HFFc6 (cell line): ENCODE measurements around the gene MRPL54. TPM values are rescaled to one million over a fixed set of nuclear protein-coding genes. Genes with fewer than 3 reads are reported as not detected.
"Not testable (repeated sequence)": the region's sequence is repeated elsewhere in the genome, so short reads cannot be mapped to it uniquely, and the experiment has no call there.

Source experiments
- DNase-seq: peaks from one replicate; pipeline ENCODE4 v3.0.0-alpha.2; 2018
- H3K27ac Mint-ChIP-seq: 2 replicates; pipeline ENCODE4 v1.8.0; 2020; ENCODE audit warnings: mild to moderate bottlenecking, mixed read lengths
- H3K27me3 Mint-ChIP-seq: 2 replicates; pipeline ENCODE4 v1.8.0; 2021; ENCODE audit warnings: mild to moderate bottlenecking, moderate library complexity, mixed read lengths; ENCODE audit not compliant: insufficient read depth
- H3K36me3 Mint-ChIP-seq: 2 replicates; pipeline ENCODE4 v1.8.0; 2021; ENCODE audit warnings: low read depth, mixed read lengths
- H3K4me1 Mint-ChIP-seq: 2 replicates; pipeline ENCODE4 v1.8.0; 2020; ENCODE audit warnings: low read depth, mixed read lengths
- H3K4me3 Mint-ChIP-seq: 2 replicates; pipeline ENCODE4 v1.8.0; 2020; ENCODE audit warnings: mild to moderate bottlenecking, moderate library complexity, mixed read lengths
- H3K9me3 Mint-ChIP-seq: 2 replicates; pipeline ENCODE4 v1.8.0; 2020; ENCODE audit warnings: mild to moderate bottlenecking, mixed read lengths
- total RNA-seq, 6 experiments: library from RNA; stranded (reverse); fragmentation: NEBNext Ultra II Directional; extraction: Animal tissue kit (Norgen Biotek cat#: 25700); gene quantifications; 2 replicates in 1 of 6; 3 replicates in 5 of 6; pipeline ENCODE4 v1.2.3, GENCODE V29; 2021
- TF ChIP-seq, protein P1 (sequence below): fragments of 200-600 bp; sonication (generic); IDR thresholded peaks from 2 replicates; pipeline ENCODE4 v1.5.0; 2021; ENCODE audit warnings: antibody characterized with exemption, mild to moderate bottlenecking

Gene MRPL54
- total RNA-seq, 6 experiments from 2014 or later, result 69.9 to 84.3 (median 77.9) TPM

DNA sequence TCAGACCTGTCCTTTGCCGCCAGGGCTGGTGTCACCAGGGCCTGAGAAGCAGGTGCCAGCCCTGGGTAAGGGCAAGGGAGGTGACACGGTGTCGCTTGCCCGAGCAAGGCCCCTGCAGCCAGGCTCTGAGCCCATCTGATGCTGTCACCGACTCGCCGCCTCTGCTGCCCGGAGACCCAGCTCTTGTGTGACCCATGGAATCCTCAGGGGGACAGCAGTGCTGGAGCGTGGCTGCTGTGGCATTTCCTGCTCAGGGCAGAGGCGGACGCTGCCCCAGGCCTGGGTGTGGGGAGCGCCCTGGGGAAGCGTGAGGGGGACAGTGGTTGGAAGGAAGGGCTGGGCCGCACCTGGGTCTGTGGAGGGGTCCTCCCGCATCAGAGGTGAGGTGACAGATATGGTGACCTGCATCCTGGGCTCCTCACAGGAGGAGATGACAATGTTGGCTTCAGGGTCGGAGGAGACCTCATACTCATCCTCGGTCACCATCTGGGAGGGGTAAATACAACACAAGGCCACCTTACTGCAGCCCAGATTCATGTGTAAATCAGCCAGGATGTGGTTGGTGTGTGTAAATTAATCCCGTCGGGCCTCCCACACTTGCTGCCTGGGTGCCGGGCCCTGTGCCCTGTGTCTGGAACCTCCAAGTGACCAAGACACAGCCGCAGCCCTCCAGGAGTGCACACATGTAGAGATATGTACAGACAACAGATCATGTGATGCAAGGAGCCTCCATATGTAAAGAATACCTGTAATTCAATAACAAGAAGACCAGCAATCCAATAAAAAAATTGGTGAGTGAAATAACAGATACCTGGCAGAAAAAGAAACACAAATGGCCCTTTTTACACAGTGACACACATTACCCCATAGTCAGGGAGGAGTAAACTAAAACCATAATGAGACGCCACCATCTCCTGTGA, 51.3 kb downstream of the MRPL54 start:
- Mint-ChIP-seq H3K9me3 (no peaks in the 10 kb centered on the region), H3K27me3 (peaks cover 18% of the 10 kb centered on the region), H3K27ac (no peak overlapping the region), H3K4me3 (no peak overlapping the region), H3K36me3 (no peaks in the 10 kb centered on the region), H3K4me1 (peaks cover 10% of the 10 kb centered on the region)
- no peak for DNase-seq
- TF ChIP-seq, protein P1, sequence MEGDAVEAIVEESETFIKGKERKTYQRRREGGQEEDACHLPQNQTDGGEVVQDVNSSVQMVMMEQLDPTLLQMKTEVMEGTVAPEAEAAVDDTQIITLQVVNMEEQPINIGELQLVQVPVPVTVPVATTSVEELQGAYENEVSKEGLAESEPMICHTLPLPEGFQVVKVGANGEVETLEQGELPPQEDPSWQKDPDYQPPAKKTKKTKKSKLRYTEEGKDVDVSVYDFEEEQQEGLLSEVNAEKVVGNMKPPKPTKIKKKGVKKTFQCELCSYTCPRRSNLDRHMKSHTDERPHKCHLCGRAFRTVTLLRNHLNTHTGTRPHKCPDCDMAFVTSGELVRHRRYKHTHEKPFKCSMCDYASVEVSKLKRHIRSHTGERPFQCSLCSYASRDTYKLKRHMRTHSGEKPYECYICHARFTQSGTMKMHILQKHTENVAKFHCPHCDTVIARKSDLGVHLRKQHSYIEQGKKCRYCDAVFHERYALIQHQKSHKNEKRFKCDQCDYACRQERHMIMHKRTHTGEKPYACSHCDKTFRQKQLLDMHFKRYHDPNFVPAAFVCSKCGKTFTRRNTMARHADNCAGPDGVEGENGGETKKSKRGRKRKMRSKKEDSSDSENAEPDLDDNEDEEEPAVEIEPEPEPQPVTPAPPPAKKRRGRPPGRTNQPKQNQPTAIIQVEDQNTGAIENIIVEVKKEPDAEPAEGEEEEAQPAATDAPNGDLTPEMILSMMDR, result no peak

GRCh38 chr19:3814648-3815047, 52.2 kb downstream of the MRPL54 start:
- DNase-seq, result no peak
- Mint-ChIP-seq H3K27me3 (peaks cover 18% of the 10 kb centered on the region), H3K4me1 (peaks cover 10% of the 10 kb centered on the region), H3K4me3 (no peak overlapping the region), H3K36me3 (no peaks in the 10 kb centered on the region), H3K9me3 (no peaks in the 10 kb centered on the region), H3K27ac (no peak overlapping the region)
- TF ChIP-seq, protein P1, result no peak

DNA sequence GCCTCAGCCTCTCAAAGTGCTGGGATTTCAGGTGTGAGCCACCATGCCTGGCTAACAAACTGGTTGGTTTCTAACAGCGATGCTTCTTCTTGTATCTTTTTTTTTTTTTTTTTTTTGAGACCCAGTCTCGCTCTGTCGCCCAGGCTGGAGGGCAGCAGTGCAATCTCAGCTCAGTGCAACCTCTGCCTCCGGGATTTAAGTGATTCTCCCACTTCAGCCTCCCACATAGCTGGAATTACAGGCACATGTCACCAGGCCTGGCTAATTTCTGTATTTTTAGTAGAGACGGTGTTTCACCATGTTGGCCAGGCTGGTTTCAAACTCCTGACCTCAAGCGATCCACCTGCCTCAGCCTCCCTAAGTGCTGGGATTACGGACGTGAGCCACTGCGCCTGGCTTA, 53.7 kb downstream of the MRPL54 start:
- not testable (repeated sequence) for H3K4me3 Mint-ChIP-seq, H3K9me3 Mint-ChIP-seq, H3K36me3 Mint-ChIP-seq, DNase-seq, H3K27ac Mint-ChIP-seq
- Mint-ChIP-seq H3K4me1 (peaks cover 10% of the 10 kb centered on the region), H3K27me3 (peaks cover 18% of the 10 kb centered on the region)

DNA sequence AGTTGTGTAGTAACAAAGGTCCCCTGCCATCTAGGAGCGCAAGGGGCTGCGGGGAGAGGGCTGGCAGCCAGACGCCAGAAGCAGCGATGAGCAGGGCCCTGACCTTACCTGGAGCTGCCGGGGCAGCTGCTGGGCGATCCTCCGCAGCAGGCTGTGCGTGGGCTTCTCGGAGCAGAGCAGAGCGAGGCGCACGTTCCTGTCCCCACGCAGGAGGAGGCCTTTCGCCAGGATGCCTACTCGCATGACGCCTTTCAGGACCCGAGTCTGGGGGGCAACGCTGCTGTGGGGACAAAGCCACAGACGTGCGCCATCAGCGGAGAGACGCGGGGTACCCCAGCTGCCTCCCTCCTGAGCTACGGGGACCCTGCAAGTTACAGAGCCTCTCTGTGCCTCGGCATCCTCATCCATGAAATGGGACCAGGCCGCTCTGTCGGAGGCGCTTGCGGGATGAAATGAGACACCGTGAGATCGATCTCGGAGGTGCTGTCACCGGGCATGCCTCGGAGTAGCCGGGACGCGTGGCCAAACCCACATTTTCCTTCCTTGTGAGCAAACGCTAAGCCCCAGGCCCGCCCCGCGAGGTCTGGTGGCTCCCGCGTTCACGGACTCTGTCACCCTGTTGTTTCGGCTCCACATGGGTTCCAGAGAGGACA, 54.2 kb downstream of the MRPL54 start:
- peaks cover 10% of the 10 kb centered on the region for H3K4me1 Mint-ChIP-seq
- H3K27ac Mint-ChIP-seq, result no peak overlapping the region
- H3K4me3 Mint-ChIP-seq, result no peak overlapping the region
- no peak for DNase-seq
- TF ChIP-seq, protein P1, result no peak
- no peaks in the 10 kb centered on the region for H3K36me3 Mint-ChIP-seq
- peaks cover 18% of the 10 kb centered on the region for H3K27me3 Mint-ChIP-seq
- no peaks in the 10 kb centered on the region for H3K9me3 Mint-ChIP-seq

Other genes starting within 250 kb of the MRPL54 start
- under 1 TPM in 5 of 6 experiments, not detected in 1; 0.25 to 0.51 (median 0.46) TPM for gene TEKTIP1, start 223.5 kb upstream of the MRPL54 start, total RNA-seq
- 100 to 1,000 TPM in 2 of 6 experiments, 10 to 100 TPM in 4; 75.1 to 101 (median 79.6) TPM for gene MFSD12, start 205.1 kb upstream of the MRPL54 start, total RNA-seq
- 10 to 100 TPM; 73.5 to 90.1 (median 78.3) TPM for gene HMG20B, start 189.7 kb upstream of the MRPL54 start, total RNA-seq
- under 1 TPM in 4 of 6 experiments, not detected in 2; 0.10 to 0.17 (median 0.11) TPM for gene GIPC3, start 177.2 kb upstream of the MRPL54 start, total RNA-seq
- gene TBXA2R, start 155.8 kb upstream of the MRPL54 start, total RNA-seq, result 1 to 10 TPM; 7.1 to 8.8 (median 7.4) TPM
- 10 to 100 TPM; 22.7 to 25.3 (median 24.9) TPM for gene CACTIN, start 135.9 kb upstream of the MRPL54 start, total RNA-seq
- 10 to 100 TPM; 73.8 to 95.6 (median 78.7) TPM for gene PIP5K1C, start 62.2 kb upstream of the MRPL54 start, total RNA-seq
- not detected for gene TJP3, start 54.3 kb upstream of the MRPL54 start, total RNA-seq
- 10 to 100 TPM in 4 of 6 experiments, 1 to 10 TPM in 2; 9.1 to 13.8 (median 10.4) TPM for gene APBA3, start 990 bp upstream of the MRPL54 start, total RNA-seq
- gene RAX2, start 9.5 kb downstream of the MRPL54 start, total RNA-seq, result not detected
- not detected for gene MATK, start 23.7 kb downstream of the MRPL54 start, total RNA-seq
- not detected for gene ZFR2, start 106.4 kb downstream of the MRPL54 start, total RNA-seq
- not detected for gene ATCAY, start 118.0 kb downstream of the MRPL54 start, total RNA-seq
- gene NMRK2, start 170.4 kb downstream of the MRPL54 start, total RNA-seq, result not detected
- 100 to 1,000 TPM; 116 to 140 (median 128) TPM for gene DAPK3, start 208.4 kb downstream of the MRPL54 start, total RNA-seq
- 1,000 to 10,000 TPM; 2,555 to 2,867 (median 2,696) TPM for gene EEF2, start 222.8 kb downstream of the MRPL54 start, total RNA-seq
- gene PIAS4, start 245.1 kb downstream of the MRPL54 start, total RNA-seq, result 10 to 100 TPM; 20.0 to 26.0 (median 23.3) TPM